Body of pancreas (tissue), 4 donors: ENCODE measurements around the gene TTC9C.

ENCODE experiments used
- POLR2A ChIP-seq, 3 donors: fragments of 450-650 bp; IDR thresholded peaks; one replicate each; pipeline ENCODE4 v1.6.1; 2016; ENCODE audit warnings: antibody characterized with exemption in 3 of 3, mild to moderate bottlenecking in 2 of 3
- TF ChIP-seq, protein P1 (sequence below), 7 experiments: fragments of 450-650 bp in 4 of 7; fragments of 200-600 bp in 3 of 7; sonication (generic) in 3 of 7; IDR thresholded peaks; one replicate each; pipeline ENCODE4 v1.5.1; 2016 to 2019; ENCODE audit warnings: antibody characterized with exemption in 7 of 7

DNA sequence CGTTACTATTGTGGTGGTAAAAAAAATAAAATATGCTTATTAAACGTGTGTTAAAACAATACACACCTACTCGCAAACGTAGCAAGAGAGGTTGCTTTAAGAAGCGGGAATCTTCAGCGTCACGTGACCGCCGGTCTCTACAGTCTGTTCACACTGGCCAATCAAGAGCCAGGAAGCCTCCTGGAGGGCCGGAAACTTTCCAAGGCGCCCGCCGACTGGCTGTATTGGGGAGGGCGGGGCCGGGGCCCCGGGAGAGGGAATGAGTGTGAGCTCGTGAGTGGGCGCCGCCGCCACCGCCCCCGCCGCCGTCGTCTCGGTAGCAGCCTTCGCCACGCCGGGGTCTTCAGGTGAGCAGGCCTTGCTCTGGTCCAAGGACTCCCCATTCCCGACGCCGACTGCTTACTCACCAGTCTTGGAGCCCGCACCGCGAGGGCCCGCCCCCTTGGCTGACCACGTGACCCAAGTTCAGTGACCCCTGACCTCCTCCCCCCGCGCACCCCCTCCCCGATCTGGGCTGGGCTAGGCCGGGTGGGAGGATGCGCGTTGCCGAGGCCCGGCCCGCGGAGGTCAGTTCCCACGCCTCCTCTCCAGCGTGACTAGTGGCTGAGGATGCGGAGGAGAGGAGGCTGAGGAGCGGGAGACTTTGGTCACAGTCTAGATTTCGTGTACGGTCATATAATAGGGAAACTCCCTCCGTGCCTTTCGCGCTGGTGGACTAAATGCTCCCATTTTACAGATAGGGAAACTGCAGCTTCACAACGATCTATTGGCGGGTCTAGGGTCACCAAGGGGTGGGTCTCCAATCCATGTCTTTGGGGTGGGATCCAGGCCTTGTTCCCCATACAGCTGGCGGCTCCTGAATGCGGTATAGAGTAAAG is 43.1 kb downstream of the TTC9C start, which contains the start of gene TAF6L:
- TF ChIP-seq POLR2A (IDR thresholded peaks at IDR 0.05) = peak; percentile 42 to 66 (median 65)
- TF ChIP-seq, protein P1, sequence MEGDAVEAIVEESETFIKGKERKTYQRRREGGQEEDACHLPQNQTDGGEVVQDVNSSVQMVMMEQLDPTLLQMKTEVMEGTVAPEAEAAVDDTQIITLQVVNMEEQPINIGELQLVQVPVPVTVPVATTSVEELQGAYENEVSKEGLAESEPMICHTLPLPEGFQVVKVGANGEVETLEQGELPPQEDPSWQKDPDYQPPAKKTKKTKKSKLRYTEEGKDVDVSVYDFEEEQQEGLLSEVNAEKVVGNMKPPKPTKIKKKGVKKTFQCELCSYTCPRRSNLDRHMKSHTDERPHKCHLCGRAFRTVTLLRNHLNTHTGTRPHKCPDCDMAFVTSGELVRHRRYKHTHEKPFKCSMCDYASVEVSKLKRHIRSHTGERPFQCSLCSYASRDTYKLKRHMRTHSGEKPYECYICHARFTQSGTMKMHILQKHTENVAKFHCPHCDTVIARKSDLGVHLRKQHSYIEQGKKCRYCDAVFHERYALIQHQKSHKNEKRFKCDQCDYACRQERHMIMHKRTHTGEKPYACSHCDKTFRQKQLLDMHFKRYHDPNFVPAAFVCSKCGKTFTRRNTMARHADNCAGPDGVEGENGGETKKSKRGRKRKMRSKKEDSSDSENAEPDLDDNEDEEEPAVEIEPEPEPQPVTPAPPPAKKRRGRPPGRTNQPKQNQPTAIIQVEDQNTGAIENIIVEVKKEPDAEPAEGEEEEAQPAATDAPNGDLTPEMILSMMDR (IDR thresholded peaks at IDR 0.05) = no peak
